ENCODE data around the gene CLEC16A. TPM values are rescaled to one million over a fixed set of nuclear protein-coding genes. Genes with fewer than 3 reads are reported as not detected.

CLEC16A gene
- total RNA-seq, 1 donor from 2014 or later: 7.8 TPM

- Histone ChIP-seq H3K9ac (no peak overlapping the region), H3F3A (ENCODE audit: low read depth) (no peaks in the 10 kb centered on the region), H3K4me3 (no peak overlapping the region), H4K20me1 (ENCODE audit: low read depth) (no peaks in the 10 kb centered on the region), H2AFZ (replicated peaks) (no peak overlapping the region), H3K27me3 (no peaks in the 10 kb centered on the region), H3K4me2 (no peak overlapping the region), H3K27ac (no peak overlapping the region), H3K9me3 (ENCODE audit: low read depth) (no peaks in the 10 kb centered on the region), H3K4me1 (no peaks in the 10 kb centered on the region), H3K36me3 (no peaks in the 10 kb centered on the region), H3K79me2 (ENCODE audit: low read depth) (no peaks in the 10 kb centered on the region)
- Mint-ChIP-seq H3K36me3 (peaks cover 3% of the 10 kb centered on the region), H3K4me1 (peaks cover 15% of the 10 kb centered on the region), H3K27me3 (ENCODE audit: insufficient read depth, low read depth) (no peaks in the 10 kb centered on the region), H3K9me3 (no peaks in the 10 kb centered on the region), H3K27ac (no peak overlapping the region), H3K4me3 (no peak overlapping the region)
- TF ChIP-seq CTCF (IDR thresholded peaks at IDR 0.05) (no peak), EZH2phosphoT487 (IDR thresholded peaks at IDR 0.05) (no peak), EZH2 (IDR thresholded peaks at IDR 0.05) (no peak)
- no peak for DNase-seq (ENCODE audit: low spot score)
These were observed 163.6 kb downstream of the CLEC16A start for GRCh38 chr16:11107780-11108465.

- no peak overlapping the region for H3K4me2 ChIP-seq
- H3K9me3 Mint-ChIP-seq: no peaks in the 10 kb centered on the region
These were observed 164.1 kb downstream of the CLEC16A start for GRCh38 chr16:11108466-11108805.

GRCh38 chr16:11109566-11109965, 165.2 kb downstream of the CLEC16A start:
- no peak overlapping the region for H3K4me2 ChIP-seq
- peak overlapping the region; percentile 93 for H3K27ac Mint-ChIP-seq
- no peaks in the 10 kb centered on the region for H3K27me3 Mint-ChIP-seq (ENCODE audit: insufficient read depth, low read depth)
- no peaks in the 10 kb centered on the region for H3K36me3 ChIP-seq
- no peaks in the 10 kb centered on the region for H3K27me3 ChIP-seq
- no peak for DNase-seq (ENCODE audit: low spot score)
- no peaks in the 10 kb centered on the region for H3K79me2 ChIP-seq (ENCODE audit: low read depth)
- no peaks in the 10 kb centered on the region for H3F3A ChIP-seq (ENCODE audit: low read depth)
- H2AFZ ChIP-seq (replicated peaks): no peak overlapping the region
- no peak overlapping the region for H3K9ac ChIP-seq
- no peak overlapping the region for H3K27ac ChIP-seq
- H3K4me3 ChIP-seq: no peak overlapping the region
- no peaks in the 10 kb centered on the region for H3K4me1 ChIP-seq
- peaks cover 3% of the 10 kb centered on the region for H3K36me3 Mint-ChIP-seq
- H3K9me3 ChIP-seq (ENCODE audit: low read depth): no peaks in the 10 kb centered on the region
- no peak overlapping the region for H3K4me3 Mint-ChIP-seq
- peaks cover 15% of the 10 kb centered on the region for H3K4me1 Mint-ChIP-seq
- no peaks in the 10 kb centered on the region for H3K9me3 Mint-ChIP-seq
- no peaks in the 10 kb centered on the region for H4K20me1 ChIP-seq (ENCODE audit: low read depth)
- TF ChIP-seq CTCF (IDR thresholded peaks at IDR 0.05) (no peak), EZH2 (IDR thresholded peaks at IDR 0.05) (no peak), EZH2phosphoT487 (IDR thresholded peaks at IDR 0.05) (no peak)

More at GRCh38 chr16:11108466-11108805, 164.1 kb downstream of the CLEC16A start:
- Histone ChIP-seq H3K27me3 (no peaks in the 10 kb centered on the region), H4K20me1 (ENCODE audit: low read depth) (no peaks in the 10 kb centered on the region), H3F3A (ENCODE audit: low read depth) (no peaks in the 10 kb centered on the region), H3K4me1 (no peaks in the 10 kb centered on the region), H3K27ac (no peak overlapping the region), H3K4me3 (no peak overlapping the region), H3K9me3 (ENCODE audit: low read depth) (no peaks in the 10 kb centered on the region), H3K79me2 (ENCODE audit: low read depth) (no peaks in the 10 kb centered on the region), H3K9ac (no peak overlapping the region), H2AFZ (replicated peaks) (no peak overlapping the region), H3K36me3 (no peaks in the 10 kb centered on the region)
- no peak overlapping the region for H3K4me3 Mint-ChIP-seq
- H3K36me3 Mint-ChIP-seq: peaks cover 3% of the 10 kb centered on the region
- H3K27me3 Mint-ChIP-seq (ENCODE audit: insufficient read depth, low read depth): no peaks in the 10 kb centered on the region
- no peak for DNase-seq (ENCODE audit: low spot score)
- peaks cover 17% of the 10 kb centered on the region for H3K4me1 Mint-ChIP-seq
- TF ChIP-seq EZH2 (IDR thresholded peaks at IDR 0.05): no peak
- no peak for TF ChIP-seq CTCF (IDR thresholded peaks at IDR 0.05)
- TF ChIP-seq EZH2phosphoT487 (IDR thresholded peaks at IDR 0.05): no peak
- no peak overlapping the region for H3K27ac Mint-ChIP-seq
